ENCODE results near the gene COBL. TPM values are rescaled to one million over a fixed set of nuclear protein-coding genes. Genes with fewer than 3 reads are reported as not detected.

COBL gene
- total RNA-seq, 1 experiment from 2014 or later: 0.39 TPM

- in situ Hi-C loops (cut with HindIII; ENCODE audit: low pct_unique_long_range_greater_than_20kb, low sequenced_read_pairs) (no loop called here), intact Hi-C loops (cut with micrococcal nuclease; ENCODE audit: unreplicated experiment) (no loop called here)
- H3K36me3 ChIP-seq (ENCODE audit: control insufficient read depth, insufficient read depth, low read length): no peaks in the 10 kb centered on the region
- no peaks in the 10 kb centered on the region for H3K4me1 ChIP-seq (ENCODE audit: control insufficient read depth, insufficient read depth, low read length)
- DNase-seq (ENCODE audit: low read depth, low spot score): no peak
- ATAC-seq: no peak
- no TSS peak for BruUV-seq (replicated peaks)
- CTCF ChIA-PET: no interaction called here
- TF ChIP-seq TCF7L2 (IDR thresholded peaks at IDR 0.05; ENCODE audit: low read depth, low read length) (no peak), CTCF (IDR thresholded peaks at IDR 0.05) (no peak), POLR2AphosphoS5 (IDR thresholded peaks at IDR 0.05; ENCODE audit: low read depth, low read length) (no peak), REST (IDR thresholded peaks at IDR 0.05; ENCODE audit: insufficient read depth in 1 of 2, low read depth in 2 of 2, low read length in 1 of 2) (no peak), SIN3A (IDR thresholded peaks at IDR 0.05; ENCODE audit: borderline replicate concordance, insufficient read depth, low read depth, low read length) (no peak)
- 0 out of 2 replicates have a peak, but pooled peaks cover 5% of the 10 kb centered on the region for H3K27me3 ChIP-seq (ENCODE audit: control insufficient read depth, insufficient read depth, low read length)
- no peak overlapping the region for H3K27ac ChIP-seq (ENCODE audit: low read length)
- no peak overlapping the region for H3K4me3 ChIP-seq (ENCODE audit: low read depth in 2 of 2, low read length in 2 of 2)
- H3K9me3 ChIP-seq (ENCODE audit: control insufficient read depth, insufficient read depth, low read depth, low read length): no peaks in the 10 kb centered on the region
- POLR2A ChIA-PET: no interaction called here
These were observed 49.4 kb downstream of the COBL start for GRCh38 chr7:51267169-51267568.

- intact Hi-C loops (cut with micrococcal nuclease; ENCODE audit: unreplicated experiment): no loop called here
- Histone ChIP-seq H3K9me3 (ENCODE audit: control insufficient read depth, insufficient read depth, low read depth, low read length) (no peaks in the 10 kb centered on the region), H3K4me3 (ENCODE audit: low read depth in 2 of 2, low read length in 2 of 2) (no peak overlapping the region), H3K27ac (ENCODE audit: low read length) (no peak overlapping the region), H3K27me3 (ENCODE audit: control insufficient read depth, insufficient read depth, low read length) (0 out of 2 replicates have a peak, but pooled peaks cover 5% of the 10 kb centered on the region), H3K36me3 (ENCODE audit: control insufficient read depth, insufficient read depth, low read length) (no peaks in the 10 kb centered on the region), H3K4me1 (ENCODE audit: control insufficient read depth, insufficient read depth, low read length) (no peaks in the 10 kb centered on the region)
- BruUV-seq (replicated peaks): no TSS peak
- DNase-seq (ENCODE audit: low read depth, low spot score) (no peak), ATAC-seq (no peak)
- no peak for TF ChIP-seq TCF7L2 (IDR thresholded peaks at IDR 0.05; ENCODE audit: low read depth, low read length)
- TF ChIP-seq CTCF (IDR thresholded peaks at IDR 0.05): no peak
- TF ChIP-seq REST (IDR thresholded peaks at IDR 0.05; ENCODE audit: insufficient read depth in 1 of 2, low read depth in 2 of 2, low read length in 1 of 2): no peak
- no peak for TF ChIP-seq POLR2AphosphoS5 (IDR thresholded peaks at IDR 0.05; ENCODE audit: low read depth, low read length)
- TF ChIP-seq SIN3A (IDR thresholded peaks at IDR 0.05; ENCODE audit: borderline replicate concordance, insufficient read depth, low read depth, low read length): no peak
- ChIA-PET CTCF (interaction anchor here (1.1 kb wide), 1 partner anchor 28 kb away, joined by 3 read pairs; no protein-coding TSS in a partner anchor), POLR2A (no interaction called here)
- in situ Hi-C loops (cut with HindIII; ENCODE audit: low pct_unique_long_range_greater_than_20kb, low sequenced_read_pairs): no loop called here
These were observed 51.3 kb downstream of the COBL start for GRCh38 chr7:51265066-51265907.
